Sigmoid colon (tissue), 4 donors: ENCODE data around the gene SHPK.

Source experiments
- EP300 ChIP-seq, 4 donors: sonication (generic); formaldehyde crosslinking; IDR thresholded peaks; one replicate each; pipeline ENCODE4 v1.6.1; 2017; ENCODE audit warnings: antibody characterized with exemption in 4 of 4
- POLR2A ChIP-seq, 2 donors: fragments of 450-650 bp; IDR thresholded peaks; one replicate each; pipeline ENCODE4 v1.6.1; 2016; ENCODE audit warnings: antibody characterized with exemption in 2 of 2, mild to moderate bottlenecking in 2 of 2, moderate library complexity in 2 of 2
- POLR2AphosphoS5 ChIP-seq, 4 donors: sonication (generic); formaldehyde crosslinking; IDR thresholded peaks; one replicate each; pipeline ENCODE4 v1.6.1; 2017; ENCODE audit warnings: antibody characterized with exemption in 4 of 4
- TF ChIP-seq, protein P1 (sequence below), 4 experiments: fragments of 450-650 bp in 3 of 4; fragments of 200-600 bp in 1 of 4; IDR thresholded peaks; one replicate each; pipeline ENCODE4 v1.5.1; 2016 to 2019; ENCODE audit warnings: antibody characterized with exemption in 4 of 4, mild to moderate bottlenecking in 3 of 4, moderate library complexity in 2 of 4

GRCh38 chr17:3679531-3680126 lies 43.6 kb upstream of the SHPK start:
- TF ChIP-seq, protein P1, sequence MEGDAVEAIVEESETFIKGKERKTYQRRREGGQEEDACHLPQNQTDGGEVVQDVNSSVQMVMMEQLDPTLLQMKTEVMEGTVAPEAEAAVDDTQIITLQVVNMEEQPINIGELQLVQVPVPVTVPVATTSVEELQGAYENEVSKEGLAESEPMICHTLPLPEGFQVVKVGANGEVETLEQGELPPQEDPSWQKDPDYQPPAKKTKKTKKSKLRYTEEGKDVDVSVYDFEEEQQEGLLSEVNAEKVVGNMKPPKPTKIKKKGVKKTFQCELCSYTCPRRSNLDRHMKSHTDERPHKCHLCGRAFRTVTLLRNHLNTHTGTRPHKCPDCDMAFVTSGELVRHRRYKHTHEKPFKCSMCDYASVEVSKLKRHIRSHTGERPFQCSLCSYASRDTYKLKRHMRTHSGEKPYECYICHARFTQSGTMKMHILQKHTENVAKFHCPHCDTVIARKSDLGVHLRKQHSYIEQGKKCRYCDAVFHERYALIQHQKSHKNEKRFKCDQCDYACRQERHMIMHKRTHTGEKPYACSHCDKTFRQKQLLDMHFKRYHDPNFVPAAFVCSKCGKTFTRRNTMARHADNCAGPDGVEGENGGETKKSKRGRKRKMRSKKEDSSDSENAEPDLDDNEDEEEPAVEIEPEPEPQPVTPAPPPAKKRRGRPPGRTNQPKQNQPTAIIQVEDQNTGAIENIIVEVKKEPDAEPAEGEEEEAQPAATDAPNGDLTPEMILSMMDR (IDR thresholded peaks at IDR 0.05), result no peak
- TF ChIP-seq POLR2A (IDR thresholded peaks at IDR 0.05) (no peak), POLR2AphosphoS5 (IDR thresholded peaks at IDR 0.05) (no peak), EP300 (IDR thresholded peaks at IDR 0.05) (no peak)
